ENCODE data around the gene PTK6. TPM values are rescaled to one million over a fixed set of nuclear protein-coding genes. Genes with fewer than 3 reads are reported as not detected.

PTK6 gene
- total RNA-seq, 1 donor from 2014 or later = 0.13 TPM

DNA sequence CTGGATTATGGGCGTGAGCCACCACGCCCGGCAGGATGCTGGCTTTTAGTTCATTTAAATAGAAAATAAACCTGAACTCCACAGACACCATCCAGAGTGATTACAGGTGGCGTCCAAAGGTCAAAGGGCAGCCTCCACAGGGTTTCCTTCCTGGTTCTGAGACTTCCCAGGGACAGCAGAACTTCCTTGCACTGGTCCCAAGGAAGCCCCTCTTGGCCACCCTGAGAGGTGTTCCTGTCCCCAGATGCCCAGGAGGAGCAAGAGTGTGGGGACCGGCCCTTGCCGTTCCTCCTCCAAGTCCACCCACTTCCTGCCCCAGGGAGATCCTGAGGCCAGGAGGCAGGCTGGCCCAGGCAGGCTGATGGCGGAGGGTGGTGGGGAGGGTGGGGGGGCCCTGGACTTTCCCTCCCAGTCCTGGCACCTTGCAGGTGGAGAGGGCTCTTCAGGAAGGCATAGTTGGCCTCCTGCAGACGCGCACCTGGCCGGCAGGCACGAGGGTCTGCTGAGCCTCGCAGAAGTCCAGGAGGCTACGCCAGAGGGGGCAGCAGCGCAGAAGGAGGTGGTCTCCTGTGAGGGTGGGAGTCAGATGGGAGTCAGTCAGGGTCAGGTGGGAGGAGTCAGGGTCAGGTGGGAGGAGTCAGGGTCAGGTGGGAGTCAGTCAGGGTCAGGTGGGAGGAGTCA lies 21.8 kb upstream of the PTK6 start:
- peaks cover 9% of the 10 kb centered on the region for H3K4me1 Mint-ChIP-seq (ENCODE audit: unreplicated experiment)
- H3K36me3 Mint-ChIP-seq (ENCODE audit: unreplicated experiment) = peaks cover 4% of the 10 kb centered on the region
- H3K27ac Mint-ChIP-seq (ENCODE audit: unreplicated experiment) = no peak overlapping the region
- TF ChIP-seq, protein P1, sequence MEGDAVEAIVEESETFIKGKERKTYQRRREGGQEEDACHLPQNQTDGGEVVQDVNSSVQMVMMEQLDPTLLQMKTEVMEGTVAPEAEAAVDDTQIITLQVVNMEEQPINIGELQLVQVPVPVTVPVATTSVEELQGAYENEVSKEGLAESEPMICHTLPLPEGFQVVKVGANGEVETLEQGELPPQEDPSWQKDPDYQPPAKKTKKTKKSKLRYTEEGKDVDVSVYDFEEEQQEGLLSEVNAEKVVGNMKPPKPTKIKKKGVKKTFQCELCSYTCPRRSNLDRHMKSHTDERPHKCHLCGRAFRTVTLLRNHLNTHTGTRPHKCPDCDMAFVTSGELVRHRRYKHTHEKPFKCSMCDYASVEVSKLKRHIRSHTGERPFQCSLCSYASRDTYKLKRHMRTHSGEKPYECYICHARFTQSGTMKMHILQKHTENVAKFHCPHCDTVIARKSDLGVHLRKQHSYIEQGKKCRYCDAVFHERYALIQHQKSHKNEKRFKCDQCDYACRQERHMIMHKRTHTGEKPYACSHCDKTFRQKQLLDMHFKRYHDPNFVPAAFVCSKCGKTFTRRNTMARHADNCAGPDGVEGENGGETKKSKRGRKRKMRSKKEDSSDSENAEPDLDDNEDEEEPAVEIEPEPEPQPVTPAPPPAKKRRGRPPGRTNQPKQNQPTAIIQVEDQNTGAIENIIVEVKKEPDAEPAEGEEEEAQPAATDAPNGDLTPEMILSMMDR (IDR thresholded peaks at IDR 0.05) = no peak
- H3K4me3 Mint-ChIP-seq (ENCODE audit: unreplicated experiment) = no peak overlapping the region
- no peaks in the 10 kb centered on the region for H3K9me3 Mint-ChIP-seq (ENCODE audit: unreplicated experiment)
- no peak for DNase-seq (ENCODE audit: extremely low spot score, unreplicated experiment)
- H3K27me3 Mint-ChIP-seq (ENCODE audit: unreplicated experiment) = no peaks in the 10 kb centered on the region

DNA sequence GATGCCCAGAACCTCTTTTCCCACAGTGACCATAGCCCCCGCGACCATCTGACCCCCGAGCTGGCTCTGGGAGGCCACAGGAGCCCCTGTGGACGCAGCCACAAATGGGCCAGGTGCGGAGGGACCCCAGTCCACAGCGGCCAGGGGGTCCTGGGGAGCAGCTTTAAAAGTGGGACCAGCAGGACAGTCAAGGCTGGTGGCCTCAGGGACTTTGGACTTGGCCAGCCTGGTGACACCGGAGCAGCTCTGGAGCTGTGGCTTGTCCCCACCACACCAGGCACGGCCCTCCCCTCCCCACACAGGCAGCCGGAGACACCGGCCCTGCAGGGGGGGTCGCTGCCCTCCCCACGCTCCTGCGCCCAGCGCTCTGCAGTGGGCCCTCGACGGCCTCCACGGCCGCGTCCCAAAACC lies 20.3 kb upstream of the PTK6 start:
- H3K4me3 Mint-ChIP-seq (ENCODE audit: unreplicated experiment) = no peak overlapping the region
- H3K9me3 Mint-ChIP-seq (ENCODE audit: unreplicated experiment) = no peaks in the 10 kb centered on the region
- TF ChIP-seq, protein P1 (IDR thresholded peaks at IDR 0.05) = no peak
- no peak overlapping the region for H3K27ac Mint-ChIP-seq (ENCODE audit: unreplicated experiment)
- H3K36me3 Mint-ChIP-seq (ENCODE audit: unreplicated experiment) = peaks cover 4% of the 10 kb centered on the region
- H3K4me1 Mint-ChIP-seq (ENCODE audit: unreplicated experiment) = peaks cover 13% of the 10 kb centered on the region
- DNase-seq (ENCODE audit: extremely low spot score, unreplicated experiment) = no peak
- H3K27me3 Mint-ChIP-seq (ENCODE audit: unreplicated experiment) = no peaks in the 10 kb centered on the region

GRCh38 chr20:63556873-63557478 lies 19.8 kb upstream of the PTK6 start:
- H3K4me3 Mint-ChIP-seq (ENCODE audit: unreplicated experiment) = no peak overlapping the region
- DNase-seq (ENCODE audit: extremely low spot score, unreplicated experiment) = no peak
- H3K27me3 Mint-ChIP-seq (ENCODE audit: unreplicated experiment) = no peaks in the 10 kb centered on the region
- H3K36me3 Mint-ChIP-seq (ENCODE audit: unreplicated experiment) = peaks cover 4% of the 10 kb centered on the region
- H3K4me1 Mint-ChIP-seq (ENCODE audit: unreplicated experiment) = peaks cover 13% of the 10 kb centered on the region
- H3K27ac Mint-ChIP-seq (ENCODE audit: unreplicated experiment) = no peak overlapping the region
- no peaks in the 10 kb centered on the region for H3K9me3 Mint-ChIP-seq (ENCODE audit: unreplicated experiment)
- TF ChIP-seq, protein P1 (IDR thresholded peaks at IDR 0.05) = no peak

- H3K27ac Mint-ChIP-seq (ENCODE audit: unreplicated experiment) = no peak overlapping the region
- TF ChIP-seq, protein P1 (IDR thresholded peaks at IDR 0.05) = no peak
- H3K4me1 Mint-ChIP-seq (ENCODE audit: unreplicated experiment) = peaks cover 13% of the 10 kb centered on the region
These were observed 18.6 kb upstream of the PTK6 start for GRCh38 chr20:63555661-63556381.

More at GRCh38 chr20:63555661-63556381, 18.6 kb upstream of the PTK6 start:
- Mint-ChIP-seq H3K27me3 (ENCODE audit: unreplicated experiment) (no peaks in the 10 kb centered on the region), H3K9me3 (ENCODE audit: unreplicated experiment) (no peaks in the 10 kb centered on the region), H3K4me3 (ENCODE audit: unreplicated experiment) (no peak overlapping the region), H3K36me3 (ENCODE audit: unreplicated experiment) (peaks cover 4% of the 10 kb centered on the region)
- no peak for DNase-seq (ENCODE audit: extremely low spot score, unreplicated experiment)
